Body of pancreas (tissue), 4 donors: ENCODE results near the gene GRAP2. TPM values are rescaled to one million over a fixed set of nuclear protein-coding genes. Genes with fewer than 3 reads are reported as not detected.
A peak's percentile ranks its signal among the peaks of the same experiment; 100 is the strongest.

ENCODE experiments used
- ATAC-seq: fragments of 150-250 bp; one replicate; pipeline ENCODE4 v1.9.1; 2016
- DNase-seq, 4 donors: peaks; one replicate each; pipeline ENCODE4 v3.0.0-alpha.2; 2019
- H3K27ac ChIP-seq, 4 donors: fragments of 200-600 bp; sonication (generic); 1 replicate in 3 of 4; 2 replicates in 1 of 4; pipeline versions ENCODE4 v1.5.1 to v1.6.1; 2016 to 2019; ENCODE audit warnings: mild to moderate bottlenecking in 1 of 4, mixed read lengths in 1 of 4, moderate library complexity in 1 of 4
- H3K27me3 ChIP-seq, 2 donors: fragments of 200-600 bp; sonication (generic); one replicate each; pipeline ENCODE4 v1.6.0; 2016; ENCODE audit warnings: mild to moderate bottlenecking in 1 of 2
- H3K36me3 ChIP-seq, 2 donors: fragments of 200-600 bp; sonication (generic); replicated peaks in 1 of 2; 2 replicates each; pipeline ENCODE4 v1.5.1; 2016; ENCODE audit warnings: low read depth in 2 of 2; ENCODE audit not compliant: insufficient read depth in 1 of 2
- H3K4me1 ChIP-seq: fragments of 200-600 bp; sonication (generic); one replicate; pipeline ENCODE4 v1.6.0; 2016
- H3K4me3 ChIP-seq, 2 donors: fragments of 200-600 bp; sonication (generic); 1 replicate in 1 of 2; 2 replicates in 1 of 2; pipeline ENCODE4 v1.5.1; 2016 to 2019
- H3K9me3 ChIP-seq, 3 donors: fragments of 200-600 bp; sonication (generic); 1 replicate in 2 of 3; 2 replicates in 1 of 3; pipeline ENCODE4 v1.5.1; 2016
- CTCF ChIP-seq, 7 experiments: fragments of 450-650 bp in 4 of 7; fragments of 200-600 bp in 3 of 7; sonication (generic) in 3 of 7; IDR thresholded peaks; one replicate each; pipeline ENCODE4 v1.5.1; 2016 to 2019; ENCODE audit warnings: antibody characterized with exemption in 7 of 7
- POLR2A ChIP-seq, 3 donors: fragments of 450-650 bp; IDR thresholded peaks; one replicate each; pipeline ENCODE4 v1.6.1; 2016; ENCODE audit warnings: antibody characterized with exemption in 3 of 3, mild to moderate bottlenecking in 2 of 3
- WGBS, 2 donors: methylation state at CpG; one replicate each; pipeline ENCODE4 v1.1.5; 2017; 5-methylcytosine and 5-hydroxymethylcytosine counted together
- intact Hi-C: fragments of 100-400 bp; cut with DNase I; formaldehyde crosslinking; loops from one replicate; pipeline ENCODE4 v1.15.1; 2023
- total RNA-seq, 2 donors: library from RNA; depleted of rRNA; stranded (reverse); fragments of >200 nt; gene quantifications; one replicate each; pipeline ENCODE4 v1.1.0, GENCODE V29; 2016

GRAP2 gene
- total RNA-seq, 2 donors from 2014 or later = 0.78 to 0.99 TPM

GRCh38 chr22:39967996-39968972 is 67.4 kb downstream of the GRAP2 start:
- Histone ChIP-seq H3K4me1 (peaks cover 25% of the 10 kb centered on the region), H3K9me3 (no peaks in the 10 kb centered on the region), H3K27ac (peak overlapping the region in 3 of 4 donors; percentile 60 to 67 (median 61)), H3K36me3 (no peaks in the 10 kb centered on the region), H3K4me3 (no peak overlapping the region), H3K27me3 (no peaks in the 10 kb centered on the region)
- intact Hi-C loops = no loop called here
- TF ChIP-seq CTCF (IDR thresholded peaks at IDR 0.05) (no peak), POLR2A (IDR thresholded peaks at IDR 0.05) (no peak)
- 59 to 67% methylated on average over 14 to 20 of the region's 20 CpGs for WGBS, 2 donors
- ATAC-seq (peak; percentile 82), DNase-seq (peak; percentile 38 to 65 (median 50))

GRCh38 chr22:39970742-39971141 is 69.9 kb downstream of the GRAP2 start:
- Histone ChIP-seq H3K27me3 (no peaks in the 10 kb centered on the region), H3K4me3 (no peak overlapping the region), H3K36me3 (no peaks in the 10 kb centered on the region), H3K4me1 (peaks cover 25% of the 10 kb centered on the region), H3K9me3 (no peaks in the 10 kb centered on the region), H3K27ac (no peak overlapping the region)
- no peak for DNase-seq
- 95 to 96% methylated on average over 10 of the region's 10 CpGs for WGBS, 2 donors
- TF ChIP-seq CTCF (IDR thresholded peaks at IDR 0.05) = no peak
- no peak for TF ChIP-seq POLR2A (IDR thresholded peaks at IDR 0.05)
- intact Hi-C loops = no loop called here
- no peak for ATAC-seq

GRCh38 chr22:39972641-39973040 is 71.8 kb downstream of the GRAP2 start:
- no peaks in the 10 kb centered on the region for H3K27me3 ChIP-seq
- no peak overlapping the region for H3K4me3 ChIP-seq
- TF ChIP-seq CTCF (IDR thresholded peaks at IDR 0.05) (no peak), POLR2A (IDR thresholded peaks at IDR 0.05) (no peak)
- H3K4me1 ChIP-seq = peaks cover 16% of the 10 kb centered on the region
- ATAC-seq (no peak), DNase-seq (no peak)
- 64 to 77% methylated on average over 5 of the region's 5 CpGs for WGBS, 2 donors
- no peak overlapping the region for H3K27ac ChIP-seq
- intact Hi-C loops = no loop called here
- H3K36me3 ChIP-seq = no peaks in the 10 kb centered on the region
- no peaks in the 10 kb centered on the region for H3K9me3 ChIP-seq

- Histone ChIP-seq H3K27me3 (no peaks in the 10 kb centered on the region), H3K9me3 (no peaks in the 10 kb centered on the region), H3K27ac (no peak overlapping the region), H3K36me3 (no peaks in the 10 kb centered on the region), H3K4me3 (no peak overlapping the region), H3K4me1 (peaks cover 8% of the 10 kb centered on the region)
- WGBS, 2 donors = 71 to 74% methylated on average over 5 of the region's 5 CpGs
- DNase-seq (no peak), ATAC-seq (no peak)
- no peak for TF ChIP-seq CTCF (IDR thresholded peaks at IDR 0.05)
- TF ChIP-seq POLR2A (IDR thresholded peaks at IDR 0.05) = no peak
- intact Hi-C loops = no loop called here
Measured at GRCh38 chr22:39973656-39974055, 72.8 kb downstream of the GRAP2 start.
